HepG2 (cell line): Measurements from ENCODE around the gene RIPOR3. TPM values are rescaled to one million over a fixed set of nuclear protein-coding genes. Genes with fewer than 3 reads are reported as not detected.

ENCODE experiments used
- CEBPB ChIP-seq: IDR thresholded peaks from 2 replicates; pipeline ENCODE4 v1.6.1; 2011; ENCODE audit warnings: low read depth, low read length, improper control_type of control experiment, borderline replicate concordance
- ELF1 ChIP-seq: sonication (generic); formaldehyde crosslinking; IDR thresholded peaks from 2 replicates; pipeline ENCODE4 v1.4.0; 2020; ENCODE audit warnings: missing genetic modification reagents
- ELK4 ChIP-seq: sonication (generic); formaldehyde crosslinking; IDR thresholded peaks from 2 replicates; pipeline ENCODE4 v1.9.0; 2021; ENCODE audit warnings: missing genetic modification reagents, borderline replicate concordance
- FOXO4 ChIP-seq: sonication (generic); formaldehyde crosslinking; conservative IDR thresholded peaks from 2 replicates; pipeline ENCODE4 v1.8.1; 2023; ENCODE audit warnings: missing genetic modification reagents
- GLI4 ChIP-seq: sonication (generic); formaldehyde crosslinking; IDR thresholded peaks from 2 replicates; pipeline ENCODE4 v1.5.1; 2020; ENCODE audit warnings: missing genetic modification reagents, mild to moderate bottlenecking, moderate library complexity, borderline replicate concordance
- HES4 ChIP-seq: sonication (generic); formaldehyde crosslinking; IDR thresholded peaks from 2 replicates; pipeline ENCODE4 v1.9.0; 2021; ENCODE audit warnings: mild to moderate bottlenecking, missing genetic modification reagents, borderline replicate concordance
- LBX2 ChIP-seq: sonication (generic); formaldehyde crosslinking; IDR thresholded peaks from 2 replicates; pipeline ENCODE4 v1.5.0; 2020; ENCODE audit warnings: missing genetic modification reagents, mild to moderate bottlenecking, borderline replicate concordance
- MLLT10 ChIP-seq: sonication (generic); formaldehyde crosslinking; IDR thresholded peaks from 2 replicates; pipeline ENCODE4 v1.4.0; 2020; ENCODE audit warnings: missing genetic modification reagents
- NR2C2 ChIP-seq: sonication (generic); formaldehyde crosslinking; IDR thresholded peaks from 2 replicates; pipeline ENCODE4 v1.4.0; 2020; ENCODE audit warnings: missing genetic modification reagents, mild to moderate bottlenecking, moderate library complexity, borderline replicate concordance
- NR2F6 ChIP-seq, 2 experiments: IDR thresholded peaks; 2 replicates each; pipeline ENCODE4 v1.6.1; 2016; ENCODE audit warnings: antibody characterized with exemption in 1 of 2, mild to moderate bottlenecking in 1 of 2
- SALL1 ChIP-seq: sonication (generic); formaldehyde crosslinking; IDR thresholded peaks from 2 replicates; pipeline ENCODE4 v1.8.0; 2022; ENCODE audit warnings: mild to moderate bottlenecking, missing genetic modification reagents
- SMC3 ChIP-seq: IDR thresholded peaks from 2 replicates; pipeline ENCODE4 v1.6.1; 2011; ENCODE audit warnings: low read length, improper control_type of control experiment
- SNRNP70 ChIP-seq: fragments of 200-400 bp; formaldehyde crosslinking; IDR thresholded peaks from 2 replicates; pipeline ENCODE4 v1.6.1; 2017; ENCODE audit warnings: mild to moderate bottlenecking, low read depth, low read length, moderate library complexity
- TAF1 ChIP-seq: sonication (generic); formaldehyde crosslinking; IDR thresholded peaks from 2 replicates; pipeline ENCODE4 v1.4.0; 2020; ENCODE audit warnings: missing genetic modification reagents
- TARDBP ChIP-seq: sonication (generic); formaldehyde crosslinking; IDR thresholded peaks from 2 replicates; pipeline ENCODE4 v1.8.0; 2022; ENCODE audit warnings: mild to moderate bottlenecking, missing genetic modification reagents
- YEATS4 ChIP-seq: sonication (generic); formaldehyde crosslinking; IDR thresholded peaks from 2 replicates; pipeline ENCODE4 v1.4.0; 2020; ENCODE audit warnings: missing genetic modification reagents, borderline replicate concordance
- ZNF124 ChIP-seq: sonication (generic); formaldehyde crosslinking; IDR thresholded peaks from 2 replicates; pipeline ENCODE4 v1.4.0; 2020; ENCODE audit warnings: missing genetic modification reagents
- ZNF234 ChIP-seq: sonication (generic); formaldehyde crosslinking; conservative IDR thresholded peaks from 2 replicates; pipeline ENCODE4 v1.5.1; 2020; ENCODE audit warnings: mild to moderate bottlenecking, missing genetic modification reagents
- ZNF275 ChIP-seq: sonication (generic); formaldehyde crosslinking; IDR thresholded peaks from 2 replicates; pipeline ENCODE4 v1.8.0; 2022; ENCODE audit warnings: missing genetic modification reagents, mild to moderate bottlenecking, inconsistent platforms, borderline replicate concordance
- ZNF296 ChIP-seq: sonication (generic); formaldehyde crosslinking; conservative IDR thresholded peaks from 2 replicates; pipeline ENCODE4 v1.5.0; 2020; ENCODE audit warnings: mild to moderate bottlenecking, missing genetic modification reagents
- ZNF446 ChIP-seq: sonication (generic); formaldehyde crosslinking; IDR thresholded peaks from 2 replicates; pipeline ENCODE4 v1.5.0; 2020; ENCODE audit warnings: mild to moderate bottlenecking, missing genetic modification reagents
- ZNF543 ChIP-seq: sonication (generic); formaldehyde crosslinking; IDR thresholded peaks from 2 replicates; pipeline ENCODE4 v1.4.0; 2020; ENCODE audit warnings: mild to moderate bottlenecking, missing genetic modification reagents
- ZNF770 ChIP-seq: sonication (generic); formaldehyde crosslinking; IDR thresholded peaks from 2 replicates; pipeline ENCODE4 v1.5.0; 2020; ENCODE audit warnings: mild to moderate bottlenecking, missing genetic modification reagents
- ZSCAN31 ChIP-seq: sonication (generic); formaldehyde crosslinking; IDR thresholded peaks from 2 replicates; pipeline ENCODE4 v1.5.0; 2020; ENCODE audit warnings: low read depth, mild to moderate bottlenecking, missing genetic modification reagents
- polyA plus RNA-seq, 8 experiments: library from polyadenylated mRNA; depleted of rRNA in 3 of 8; stranded (reverse) in 7 of 8; unstranded in 1 of 8; fragments of >200 nt; fragmentation: Illumina TruSeq in 4 of 8; extraction: Trizol in 4 of 8; gene quantifications; 2 replicates each; pipeline versions ENCODE4 v1.2.1 to v1.2.3, GENCODE V29; 2011 to 2016; ENCODE audit warnings: low read depth in 4 of 8, missing spikeins in 1 of 8, mixed read lengths in 1 of 8; ENCODE audit not compliant: insufficient read depth in 1 of 8
- total RNA-seq, 5 experiments: library from RNA; depleted of rRNA; stranded (reverse); fragments of >200 nt; fragmentation: Illumina TruSeq; extraction: Trizol; gene quantifications; 2 replicates each; pipeline ENCODE4 v1.2.3, GENCODE V29; 2016; ENCODE audit warnings: low read depth in 1 of 5

RIPOR3 gene
- total and polyA plus RNA-seq, 2 of the 13 experiments (the other 11 are each of a cell fraction or from before 2014, with no cell fraction given), result 0.18 TPM; not detected in 1

- TF ChIP-seq ZNF275 (CRISPR knock-in tag) (no peak), ZNF446 (no peak), ZNF124 (no peak), ZNF543 (CRISPR knock-in tag) (no peak), ZNF296 (no peak), FOXO4 (0 out of 2 replicates have a peak, but pooled peaks have one; percentile 12), SALL1 (CRISPR knock-in tag) (peak; percentile 56; the same call in 1 of the 2 replicates), GLI4 (CRISPR knock-in tag) (no peak), ZSCAN31 (0 out of 2 replicates have a peak, but pooled peaks have one; percentile 21), ZNF770 (CRISPR knock-in tag) (no peak), SNRNP70 (no peak), SMC3 (peak; percentile 75), NR2F6 (IDR thresholded peaks at IDR 0.05) (no peak), NR2F6 (CRISPR knock-in tag; IDR thresholded peaks at IDR 0.05) (no peak), NR2C2 (CRISPR knock-in tag) (no peak), CEBPB (peak; percentile 48; the same call in 1 of the 2 replicates), MLLT10 (CRISPR knock-in tag) (no peak), LBX2 (CRISPR knock-in tag) (no peak; the same call in 1 of the 2 replicates), HES4 (no peak), TAF1 (CRISPR knock-in tag) (peak; percentile 17; the same call in 1 of the 2 replicates), ELF1 (CRISPR knock-in tag) (no peak), ELK4 (CRISPR knock-in tag) (no peak), YEATS4 (CRISPR knock-in tag) (peak; percentile 28; the same call in 1 of the 2 replicates), ZNF234 (CRISPR knock-in tag) (peak; percentile 60; the same call in 1 of the 2 replicates), TARDBP (CRISPR knock-in tag) (no peak)
Measured at GRCh38 chr20:50663095-50663821, 28.1 kb downstream of the RIPOR3 start (continued).
